ENCODE measurements around the gene RAB6B. TPM values are rescaled to one million over a fixed set of nuclear protein-coding genes. Genes with fewer than 3 reads are reported as not detected.
A peak's percentile ranks its signal among the peaks of the same experiment; 100 is the strongest.

The RAB6B gene
- polyA plus RNA-seq, 1 donor from 2014 or later = 57.5 TPM

GRCh38 chr3:133931084-133931483 lies 35.4 kb upstream of the RAB6B start:
- H2AFZ ChIP-seq (ENCODE audit: low read depth, low read length) = peak overlapping the region; percentile 17
- H3K9me2 ChIP-seq (ENCODE audit: insufficient read depth, low read length) = no peaks in the 10 kb centered on the region
- H4K20me1 ChIP-seq (ENCODE audit: insufficient read depth) = no peaks in the 10 kb centered on the region
- H3K9ac ChIP-seq (ENCODE audit: low read length) = no peak overlapping the region
- H3K4me2 ChIP-seq (ENCODE audit: low read length) = no peak overlapping the region
- TF ChIP-seq MXI1 (conservative IDR thresholded peaks at IDR 0.05; ENCODE audit: poor library complexity, severe bottlenecking) (no peak), SMC3 (conservative IDR thresholded peaks at IDR 0.05; ENCODE audit: poor library complexity) (no peak), TAF1 (IDR thresholded peaks at IDR 0.05; ENCODE audit: low read depth) (no peak)
- TF ChIP-seq, protein P1, sequence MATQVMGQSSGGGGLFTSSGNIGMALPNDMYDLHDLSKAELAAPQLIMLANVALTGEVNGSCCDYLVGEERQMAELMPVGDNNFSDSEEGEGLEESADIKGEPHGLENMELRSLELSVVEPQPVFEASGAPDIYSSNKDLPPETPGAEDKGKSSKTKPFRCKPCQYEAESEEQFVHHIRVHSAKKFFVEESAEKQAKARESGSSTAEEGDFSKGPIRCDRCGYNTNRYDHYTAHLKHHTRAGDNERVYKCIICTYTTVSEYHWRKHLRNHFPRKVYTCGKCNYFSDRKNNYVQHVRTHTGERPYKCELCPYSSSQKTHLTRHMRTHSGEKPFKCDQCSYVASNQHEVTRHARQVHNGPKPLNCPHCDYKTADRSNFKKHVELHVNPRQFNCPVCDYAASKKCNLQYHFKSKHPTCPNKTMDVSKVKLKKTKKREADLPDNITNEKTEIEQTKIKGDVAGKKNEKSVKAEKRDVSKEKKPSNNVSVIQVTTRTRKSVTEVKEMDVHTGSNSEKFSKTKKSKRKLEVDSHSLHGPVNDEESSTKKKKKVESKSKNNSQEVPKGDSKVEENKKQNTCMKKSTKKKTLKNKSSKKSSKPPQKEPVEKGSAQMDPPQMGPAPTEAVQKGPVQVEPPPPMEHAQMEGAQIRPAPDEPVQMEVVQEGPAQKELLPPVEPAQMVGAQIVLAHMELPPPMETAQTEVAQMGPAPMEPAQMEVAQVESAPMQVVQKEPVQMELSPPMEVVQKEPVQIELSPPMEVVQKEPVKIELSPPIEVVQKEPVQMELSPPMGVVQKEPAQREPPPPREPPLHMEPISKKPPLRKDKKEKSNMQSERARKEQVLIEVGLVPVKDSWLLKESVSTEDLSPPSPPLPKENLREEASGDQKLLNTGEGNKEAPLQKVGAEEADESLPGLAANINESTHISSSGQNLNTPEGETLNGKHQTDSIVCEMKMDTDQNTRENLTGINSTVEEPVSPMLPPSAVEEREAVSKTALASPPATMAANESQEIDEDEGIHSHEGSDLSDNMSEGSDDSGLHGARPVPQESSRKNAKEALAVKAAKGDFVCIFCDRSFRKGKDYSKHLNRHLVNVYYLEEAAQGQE (IDR thresholded peaks at IDR 0.05; ENCODE audit: borderline replicate concordance) = no peak
- no peaks in the 10 kb centered on the region for H3K79me2 ChIP-seq (replicated peaks; ENCODE audit: insufficient read depth, low read length)
- H3K27me3 ChIP-seq (ENCODE audit: insufficient read depth, low read depth, low read length) = peaks cover 5% of the 10 kb centered on the region
- no peaks in the 10 kb centered on the region for H3K36me3 ChIP-seq (ENCODE audit: insufficient read depth, low read length)
- H3F3A ChIP-seq (ENCODE audit: insufficient read depth, low read length, poor library complexity, severe bottlenecking) = no peaks in the 10 kb centered on the region
- no peaks in the 10 kb centered on the region for H3K9me3 ChIP-seq (ENCODE audit: low read length)
- no peak overlapping the region for H3K4me3 ChIP-seq (ENCODE audit: low read length)
- no peak overlapping the region for H3K27ac ChIP-seq (ENCODE audit: low read length)

DNA sequence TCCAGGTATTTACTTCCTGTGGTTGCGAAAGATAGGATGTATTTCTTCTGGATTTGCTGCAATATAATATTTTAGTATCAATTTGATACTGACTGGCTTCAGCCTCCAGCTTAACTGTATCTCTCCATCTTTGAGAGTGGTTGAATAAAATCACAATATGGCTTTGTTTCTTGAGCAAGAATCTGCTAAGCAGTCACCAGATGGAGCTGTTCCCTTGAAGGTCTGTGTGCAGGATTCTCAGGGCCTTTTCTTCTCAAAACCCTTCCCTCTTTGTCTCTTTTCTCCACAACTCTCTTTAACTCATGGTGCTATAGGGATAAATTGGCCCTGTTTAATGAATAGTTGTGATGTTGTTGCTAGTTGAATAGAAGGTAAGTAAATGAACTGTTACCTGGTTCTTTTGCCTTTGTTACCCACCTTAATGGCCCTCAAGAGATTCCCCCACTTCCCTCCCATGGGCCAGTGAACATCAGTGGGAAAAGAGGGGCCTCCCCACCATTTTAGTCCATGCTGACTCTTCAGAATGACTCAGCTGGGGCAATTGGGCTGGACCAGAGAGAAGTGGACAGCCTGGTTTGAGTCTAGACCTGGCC lies 34.8 kb upstream of the RAB6B start:
- Histone ChIP-seq H3K4me3 (ENCODE audit: low read length) (no peak overlapping the region), H4K20me1 (ENCODE audit: insufficient read depth) (no peaks in the 10 kb centered on the region), H3K36me3 (ENCODE audit: insufficient read depth, low read length) (no peaks in the 10 kb centered on the region), H3K9me3 (ENCODE audit: low read length) (no peaks in the 10 kb centered on the region), H3K9me2 (ENCODE audit: insufficient read depth, low read length) (no peaks in the 10 kb centered on the region), H3K27me3 (ENCODE audit: insufficient read depth, low read depth, low read length) (peaks cover 5% of the 10 kb centered on the region), H3F3A (ENCODE audit: insufficient read depth, low read length, poor library complexity, severe bottlenecking) (no peaks in the 10 kb centered on the region), H3K4me2 (ENCODE audit: low read length) (no peak overlapping the region), H3K79me2 (replicated peaks; ENCODE audit: insufficient read depth, low read length) (no peaks in the 10 kb centered on the region), H2AFZ (ENCODE audit: low read depth, low read length) (peak overlapping the region; percentile 17), H3K9ac (ENCODE audit: low read length) (no peak overlapping the region), H3K27ac (ENCODE audit: low read length) (no peak overlapping the region)
- TF ChIP-seq RAD21 (conservative IDR thresholded peaks at IDR 0.05) = peak; percentile 74
- TF ChIP-seq SMC3 (conservative IDR thresholded peaks at IDR 0.05; ENCODE audit: poor library complexity) = peak; percentile 74
- TF ChIP-seq, protein P2, sequence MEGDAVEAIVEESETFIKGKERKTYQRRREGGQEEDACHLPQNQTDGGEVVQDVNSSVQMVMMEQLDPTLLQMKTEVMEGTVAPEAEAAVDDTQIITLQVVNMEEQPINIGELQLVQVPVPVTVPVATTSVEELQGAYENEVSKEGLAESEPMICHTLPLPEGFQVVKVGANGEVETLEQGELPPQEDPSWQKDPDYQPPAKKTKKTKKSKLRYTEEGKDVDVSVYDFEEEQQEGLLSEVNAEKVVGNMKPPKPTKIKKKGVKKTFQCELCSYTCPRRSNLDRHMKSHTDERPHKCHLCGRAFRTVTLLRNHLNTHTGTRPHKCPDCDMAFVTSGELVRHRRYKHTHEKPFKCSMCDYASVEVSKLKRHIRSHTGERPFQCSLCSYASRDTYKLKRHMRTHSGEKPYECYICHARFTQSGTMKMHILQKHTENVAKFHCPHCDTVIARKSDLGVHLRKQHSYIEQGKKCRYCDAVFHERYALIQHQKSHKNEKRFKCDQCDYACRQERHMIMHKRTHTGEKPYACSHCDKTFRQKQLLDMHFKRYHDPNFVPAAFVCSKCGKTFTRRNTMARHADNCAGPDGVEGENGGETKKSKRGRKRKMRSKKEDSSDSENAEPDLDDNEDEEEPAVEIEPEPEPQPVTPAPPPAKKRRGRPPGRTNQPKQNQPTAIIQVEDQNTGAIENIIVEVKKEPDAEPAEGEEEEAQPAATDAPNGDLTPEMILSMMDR (IDR thresholded peaks at IDR 0.05; ENCODE audit: poor library complexity, severe bottlenecking) = peak; percentile 81
- no peak for TF ChIP-seq EP300 (conservative IDR thresholded peaks at IDR 0.05; ENCODE audit: poor library complexity, severe bottlenecking)

GRCh38 chr3:133928903-133929607 lies 33.4 kb upstream of the RAB6B start:
- no peaks in the 10 kb centered on the region for H3K79me2 ChIP-seq (replicated peaks; ENCODE audit: insufficient read depth, low read length)

More at GRCh38 chr3:133928903-133929607, 33.4 kb upstream of the RAB6B start:
- Histone ChIP-seq H3K4me3 (ENCODE audit: low read length) (no peak overlapping the region), H3K27me3 (ENCODE audit: insufficient read depth, low read depth, low read length) (peaks cover 5% of the 10 kb centered on the region), H3K9ac (ENCODE audit: low read length) (no peak overlapping the region), H3K27ac (ENCODE audit: low read length) (no peak overlapping the region), H3K4me2 (ENCODE audit: low read length) (no peak overlapping the region), H3K9me2 (ENCODE audit: insufficient read depth, low read length) (no peaks in the 10 kb centered on the region), H4K20me1 (ENCODE audit: insufficient read depth) (no peaks in the 10 kb centered on the region), H2AFZ (ENCODE audit: low read depth, low read length) (no peak overlapping the region), H3K36me3 (ENCODE audit: insufficient read depth, low read length) (no peaks in the 10 kb centered on the region), H3F3A (ENCODE audit: insufficient read depth, low read length, poor library complexity, severe bottlenecking) (no peaks in the 10 kb centered on the region), H3K9me3 (ENCODE audit: low read length) (no peaks in the 10 kb centered on the region)
- TF ChIP-seq SMC3 (conservative IDR thresholded peaks at IDR 0.05; ENCODE audit: poor library complexity) (no peak), POLR2AphosphoS5 (IDR thresholded peaks at IDR 0.05) (no peak), RAD21 (conservative IDR thresholded peaks at IDR 0.05) (no peak), EZH2 (IDR thresholded peaks at IDR 0.05; ENCODE audit: borderline replicate concordance, insufficient read depth, low read length, poor library complexity, severe bottlenecking) (no peak), EP300 (conservative IDR thresholded peaks at IDR 0.05; ENCODE audit: poor library complexity, severe bottlenecking) (no peak), MXI1 (conservative IDR thresholded peaks at IDR 0.05; ENCODE audit: poor library complexity, severe bottlenecking) (no peak), TAF1 (IDR thresholded peaks at IDR 0.05; ENCODE audit: low read depth) (no peak)
- TF ChIP-seq, protein P2 (IDR thresholded peaks at IDR 0.05; ENCODE audit: poor library complexity, severe bottlenecking) = no peak
